Activated CD4-positive, alpha-beta memory T cell treated with anti-CD3 and anti-CD28 coated beads for 36 hours (primary cell): ENCODE measurements around the gene CDR2. TPM values are rescaled to one million over a fixed set of nuclear protein-coding genes. Genes with fewer than 3 reads are reported as not detected.
"Not testable (repeated sequence)": the region's sequence is repeated elsewhere in the genome, so short reads cannot be mapped to it uniquely, and the experiment has no call there.

ENCODE experiments used
- CTCF ChIA-PET: fragments of 350-600 bp; sonication (Branson Sonifier 250); formaldehyde crosslinking; loops from one replicate; lab custom pipeline; 2021; ENCODE audit warnings: antibody characterized with exemption, inconsistent platforms; lab: Charles Lee
- POLR2A ChIA-PET: fragments of 350-600 bp; sonication (Branson Sonifier 250); formaldehyde crosslinking; loops from one replicate; lab custom pipeline; 2021; ENCODE audit warnings: antibody characterized with exemption; lab: Charles Lee
- DNase-seq: peaks from one replicate; pipeline ENCODE4 v3.0.0-alpha.2; 2020
- H3K27ac Mint-ChIP-seq: one replicate; pipeline ENCODE4 v1.8.0; 2021; ENCODE audit warnings: mixed read lengths
- H3K27me3 Mint-ChIP-seq: one replicate; pipeline ENCODE4 v1.8.0; 2021; ENCODE audit warnings: mixed read lengths
- H3K36me3 Mint-ChIP-seq: one replicate; pipeline ENCODE4 v1.8.0; 2021; ENCODE audit warnings: mixed read lengths
- H3K4me1 Mint-ChIP-seq: one replicate; pipeline ENCODE4 v1.8.0; 2021; ENCODE audit warnings: low read depth, mixed read lengths
- H3K4me3 Mint-ChIP-seq: one replicate; pipeline ENCODE4 v1.8.0; 2021; ENCODE audit warnings: mild to moderate bottlenecking, mixed read lengths
- H3K9me3 Mint-ChIP-seq: one replicate; pipeline ENCODE4 v1.8.0; 2021; ENCODE audit warnings: mixed read lengths
- intact Hi-C: fragments of 100-400 bp; cut with micrococcal nuclease; formaldehyde crosslinking; loops from one replicate; pipeline ENCODE4 v1.15.1; 2023
- total RNA-seq, 2 experiments: library from RNA; stranded (reverse); gene quantifications; one replicate each; pipeline ENCODE4 v1.2.3, GENCODE V29; 2021

CDR2 gene
- total RNA-seq, 2 experiments from 2014 or later: 44.0 to 44.4 TPM

DNA sequence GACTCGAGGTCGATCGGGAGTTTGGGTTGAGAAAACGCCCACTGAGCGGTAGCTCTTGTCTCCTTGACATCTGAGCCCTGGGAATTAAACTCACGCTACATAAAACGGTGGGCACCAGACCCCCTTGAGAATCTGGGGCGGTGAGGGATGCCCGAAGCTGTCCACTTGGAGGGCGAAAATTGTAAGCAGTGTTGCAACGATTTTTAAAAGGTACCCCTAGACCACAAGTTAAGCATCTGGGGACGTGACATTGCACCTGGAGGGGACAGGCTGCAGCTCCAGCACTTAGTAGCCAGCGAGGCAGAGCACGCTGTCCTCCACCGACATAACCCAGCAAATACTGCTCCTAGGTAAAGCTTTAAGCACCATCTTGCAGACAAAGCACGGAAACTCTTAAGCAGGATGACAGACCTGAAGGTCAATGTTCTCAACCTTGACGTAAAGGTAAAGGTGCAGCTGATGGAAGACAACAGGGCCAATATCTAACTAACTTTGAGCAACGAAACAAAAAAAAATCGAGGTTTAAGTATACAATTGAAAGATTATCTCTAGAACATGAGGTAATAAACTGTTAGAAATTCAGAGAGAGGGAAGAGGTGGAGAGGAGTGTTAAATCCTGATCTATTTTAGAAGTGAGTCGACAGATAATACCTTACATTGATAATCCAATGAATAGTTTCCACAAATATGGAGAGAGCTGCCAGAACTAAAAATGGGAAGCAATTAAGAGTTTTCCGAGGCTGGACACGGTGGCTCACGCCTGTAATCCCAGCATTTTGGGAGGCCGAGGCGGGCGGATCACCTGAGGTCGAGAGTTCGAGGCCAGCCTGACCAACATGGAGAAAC is 921 bp upstream of the CDR2 start:
- Mint-ChIP-seq H3K27me3 (no peaks in the 10 kb centered on the region), H3K36me3 (peaks cover 13% of the 10 kb centered on the region), H3K9me3 (no peaks in the 10 kb centered on the region), H3K27ac (peak overlapping the region; percentile 73), H3K4me3 (peak overlapping the region; percentile 89), H3K4me1 (peaks cover 33% of the 10 kb centered on the region)
- POLR2A ChIA-PET: interaction anchor here (0.5 to 1.5 kb wide), 3 partner anchors 22 to 183 kb away, joined by 3 to 7 read pairs (median 3); no protein-coding TSS in a partner anchor
- DNase-seq: no peak
- intact Hi-C loops: no loop called here
- CTCF ChIA-PET: interaction anchor here (0.6 to 2.4 kb wide), 4 partner anchors 11 to 1187 kb away, joined by 3 to 8 read pairs (median 4); no protein-coding TSS in a partner anchor

DNA sequence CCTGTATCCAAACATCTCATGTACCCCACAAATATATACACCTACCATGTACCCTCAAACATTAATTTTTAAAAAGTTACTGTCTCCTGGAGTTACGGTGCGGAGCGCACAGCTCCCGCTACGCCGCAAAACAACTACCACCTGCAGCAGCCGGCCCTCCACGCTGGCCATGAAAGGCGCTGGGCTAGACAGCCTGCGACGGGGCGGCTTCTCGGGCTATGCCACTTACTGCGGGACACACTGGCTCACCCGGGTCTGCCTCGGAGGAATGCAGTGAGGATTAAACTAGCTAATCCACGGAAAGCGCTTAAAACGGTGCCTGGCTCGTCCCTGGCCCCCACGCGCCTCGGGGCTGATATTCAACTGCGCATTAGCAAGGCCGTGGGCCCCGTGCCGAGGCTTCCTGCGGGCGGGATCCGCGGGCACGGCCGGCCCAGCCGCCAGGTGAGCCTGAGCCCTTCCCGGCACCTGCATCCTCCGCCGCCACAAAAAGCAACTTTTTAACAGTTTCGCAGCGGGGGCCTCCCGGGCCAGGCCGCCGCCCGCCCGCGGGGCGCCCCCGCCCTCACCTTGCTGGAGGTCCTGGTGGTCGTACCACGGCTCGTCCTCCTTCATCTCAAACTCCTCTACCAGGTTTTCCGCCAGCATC is 633 bp downstream of the CDR2 start:
- Mint-ChIP-seq H3K27me3 (no peaks in the 10 kb centered on the region), H3K36me3 (peaks cover 13% of the 10 kb centered on the region), H3K27ac (peak overlapping the region; percentile 93), H3K4me1 (peaks cover 44% of the 10 kb centered on the region), H3K4me3 (peak overlapping the region; percentile 89), H3K9me3 (no peaks in the 10 kb centered on the region)
- intact Hi-C loops: loop anchor here (1.0 to 5.0 kb wide), 4 partner anchors 15 to 181 kb away; no protein-coding TSS in a partner anchor
- CTCF ChIA-PET: interaction anchor here (2.4 kb wide), 1 partner anchor 73 kb away, joined by 8 read pairs; no protein-coding TSS in a partner anchor
- peak; percentile 53 for DNase-seq
- POLR2A ChIA-PET: interaction anchor here (1.1 to 1.9 kb wide), 8 partner anchors 10 to 182 kb away, joined by 3 to 10 read pairs (median 4); no protein-coding TSS in a partner anchor

DNA sequence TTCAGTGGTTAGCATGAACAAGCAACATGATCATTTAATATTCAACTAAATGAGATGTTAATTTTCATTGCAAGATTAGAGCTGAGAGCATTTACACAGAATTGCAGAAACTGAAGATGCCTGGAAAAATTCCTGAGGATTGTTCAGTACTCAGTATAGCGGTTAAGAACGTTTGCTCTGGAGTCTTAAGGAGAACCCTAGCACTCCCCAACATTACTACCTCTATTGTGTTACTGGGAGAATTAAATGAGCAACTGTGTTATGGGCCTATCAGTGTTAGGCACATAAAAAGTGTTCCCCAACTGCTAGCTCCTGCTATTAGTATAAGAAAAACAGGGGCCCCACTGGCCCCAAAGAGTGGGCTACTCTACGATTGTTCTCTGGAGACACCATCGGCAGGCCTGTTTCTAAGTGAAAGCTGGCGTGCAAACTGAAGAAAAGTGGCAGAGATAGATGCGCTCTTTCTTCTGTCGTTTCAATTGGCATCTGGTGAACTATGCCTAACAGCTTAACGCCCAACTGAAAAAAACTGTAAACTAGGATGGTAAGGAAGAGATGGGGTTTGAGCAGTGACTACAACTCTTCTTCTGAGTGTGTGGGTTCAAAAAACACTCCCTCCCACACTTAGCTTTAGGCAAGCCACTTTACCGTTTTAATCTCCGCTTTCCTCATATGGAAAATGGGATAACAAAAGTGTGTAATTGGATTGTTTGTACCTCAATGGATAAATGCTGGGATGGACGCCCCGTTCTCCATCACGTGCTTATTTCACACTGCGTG is 1.3 kb downstream of the CDR2 start:
- ChIA-PET POLR2A (interaction anchor here (1.1 to 1.9 kb wide), 8 partner anchors 9 to 181 kb away, joined by 3 to 10 read pairs (median 4); no protein-coding TSS in a partner anchor), CTCF (interaction anchor here (0.8 to 2.4 kb wide), 2 partner anchors 19 to 73 kb away, joined by 3 to 8 read pairs; no protein-coding TSS in a partner anchor)
- peak; percentile 24 for DNase-seq
- peaks cover 13% of the 10 kb centered on the region for H3K36me3 Mint-ChIP-seq
- H3K27me3 Mint-ChIP-seq: no peaks in the 10 kb centered on the region
- no peaks in the 10 kb centered on the region for H3K9me3 Mint-ChIP-seq
- H3K4me3 Mint-ChIP-seq: peak overlapping the region; percentile 89
- H3K4me1 Mint-ChIP-seq: peaks cover 51% of the 10 kb centered on the region
- peak overlapping the region; percentile 93 for H3K27ac Mint-ChIP-seq
- intact Hi-C loops: loop anchor here (5.0 kb wide), 1 partner anchor 181 kb away; no protein-coding TSS in a partner anchor

DNA sequence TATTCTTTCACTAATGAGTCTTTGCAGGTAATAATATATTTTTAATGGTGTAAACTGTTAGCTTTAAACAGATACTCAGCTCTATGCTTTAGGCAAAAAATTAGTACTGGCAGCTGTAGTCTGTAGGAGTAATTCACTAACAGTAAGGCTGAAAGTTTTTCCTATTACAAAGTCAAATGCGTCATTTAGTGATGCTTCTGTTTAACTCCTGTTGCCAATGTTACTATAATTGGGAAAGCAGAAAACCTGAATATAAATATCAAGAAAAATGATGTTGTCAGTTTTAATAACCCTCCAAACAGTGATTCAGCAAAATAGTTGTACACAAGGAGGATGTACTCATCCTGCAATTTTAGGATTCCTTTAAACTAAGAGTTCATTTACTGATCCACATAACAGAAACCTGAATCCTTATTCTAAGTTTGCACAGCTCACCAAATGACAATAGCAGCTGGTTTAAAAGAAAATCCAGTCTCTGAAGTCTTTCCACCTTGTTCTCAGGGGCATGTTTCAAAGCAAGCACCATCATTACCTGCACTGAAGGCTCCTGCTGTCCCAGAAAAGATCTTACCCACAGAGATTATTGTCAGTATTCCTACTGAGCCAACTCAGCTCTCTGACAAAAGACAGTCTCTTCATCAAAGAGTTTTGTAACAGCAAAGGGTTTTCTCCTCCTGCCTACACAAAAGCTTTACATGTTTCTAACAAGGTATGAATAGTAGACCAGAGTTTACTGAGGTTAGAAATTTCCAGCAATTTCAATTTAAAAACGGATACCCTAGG is 4.2 kb downstream of the CDR2 start:
- ChIA-PET POLR2A (interaction anchor here (1.2 to 1.3 kb wide), 2 partner anchors 12 to 13 kb away, joined by 3 read pairs; no protein-coding TSS in a partner anchor), CTCF (interaction anchor here (0.6 to 1.2 kb wide), 4 partner anchors 11 to 1180 kb away, joined by 3 to 5 read pairs (median 3); no protein-coding TSS in a partner anchor)
- Mint-ChIP-seq H3K27ac (peak overlapping the region; percentile 59), H3K4me1 (peaks cover 71% of the 10 kb centered on the region), H3K9me3 (no peaks in the 10 kb centered on the region), H3K36me3 (peaks cover 24% of the 10 kb centered on the region), H3K4me3 (peak overlapping the region; percentile 16), H3K27me3 (no peaks in the 10 kb centered on the region)
- intact Hi-C loops: loop anchor here (5.0 kb wide), 1 partner anchor 178 kb away; no protein-coding TSS in a partner anchor
- DNase-seq: no peak

DNA sequence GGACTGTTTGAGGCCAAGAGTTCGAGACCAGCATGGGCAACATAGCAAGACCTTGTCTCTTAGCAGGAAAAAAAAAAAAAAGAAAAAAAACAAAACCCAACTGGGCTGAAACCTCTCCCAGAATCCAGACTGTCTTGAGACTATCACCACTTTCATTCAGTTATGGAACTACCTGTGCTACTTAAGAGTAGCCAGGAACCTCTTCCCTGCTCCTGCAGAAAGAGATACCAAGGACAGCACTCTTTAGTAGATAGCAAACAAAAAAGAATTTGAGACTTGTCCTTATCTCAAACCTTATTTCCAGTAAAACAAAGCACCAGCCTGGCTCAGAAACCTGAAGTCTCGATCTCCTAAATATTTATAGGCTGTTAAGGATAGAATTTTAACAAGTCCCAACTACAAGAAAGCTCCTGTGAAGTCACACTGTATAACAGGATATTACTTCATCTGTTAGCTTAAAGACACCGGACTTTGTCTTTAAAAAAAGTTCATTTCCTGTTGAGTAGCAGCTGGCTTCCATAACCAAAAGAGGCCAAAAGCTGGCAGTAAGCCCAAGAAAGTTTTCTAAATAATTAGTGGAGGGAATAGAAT is 5.1 kb downstream of the CDR2 start:
- Mint-ChIP-seq H3K9me3 (no peaks in the 10 kb centered on the region), H3K27ac (peak overlapping the region; percentile 62), H3K4me1 (peaks cover 75% of the 10 kb centered on the region), H3K36me3 (peaks cover 33% of the 10 kb centered on the region), H3K27me3 (no peaks in the 10 kb centered on the region), H3K4me3 (no peak overlapping the region)
- DNase-seq: no peak
- CTCF ChIA-PET: interaction anchor here (0.7 kb wide), 1 partner anchor 10 kb away, joined by 3 read pairs; no protein-coding TSS in a partner anchor
- POLR2A ChIA-PET: interaction anchor here (1.2 to 1.3 kb wide), 2 partner anchors 11 to 12 kb away, joined by 3 read pairs; no protein-coding TSS in a partner anchor
- intact Hi-C loops: loop anchor here (1.0 kb wide), 1 partner anchor 11 kb away; no protein-coding TSS in a partner anchor

DNA sequence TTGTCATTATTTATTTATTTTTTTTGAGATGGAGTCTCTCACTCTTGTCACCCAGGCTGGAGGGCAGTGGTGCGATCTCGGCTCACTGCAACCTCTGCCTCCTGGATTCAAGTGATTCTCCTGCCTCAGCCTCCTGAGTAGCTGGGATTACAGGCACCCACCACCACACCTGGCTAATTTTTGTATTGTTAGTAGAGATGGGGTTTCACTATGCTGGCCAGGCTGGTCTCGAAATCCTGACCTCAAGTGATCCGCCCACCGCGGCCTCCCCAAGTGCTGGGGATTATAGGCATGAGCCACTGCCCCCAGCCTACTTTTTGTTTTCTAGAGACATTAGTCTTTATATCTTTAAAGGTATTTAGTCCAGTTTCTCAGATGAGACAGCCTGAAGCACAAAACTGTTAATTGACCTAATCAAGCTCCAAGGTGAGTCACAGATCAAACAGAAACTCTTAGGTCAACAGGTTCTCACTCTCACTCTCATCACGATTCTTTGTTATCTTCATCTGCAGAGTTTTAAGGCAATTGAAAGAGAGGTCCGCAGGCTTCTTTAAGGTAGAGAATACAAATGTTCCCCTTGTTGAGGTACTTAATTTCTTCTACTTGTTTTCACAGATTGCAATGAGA is 6.1 kb downstream of the CDR2 start:
- H3K9me3 Mint-ChIP-seq, intact Hi-C loops, H3K4me3 Mint-ChIP-seq, POLR2A ChIA-PET, H3K27me3 Mint-ChIP-seq, DNase-seq: not testable (repeated sequence)
- H3K36me3 Mint-ChIP-seq: peaks cover 39% of the 10 kb centered on the region
- CTCF ChIA-PET: interaction anchor here (0.7 kb wide), 1 partner anchor 15 kb away, joined by 3 read pairs; no protein-coding TSS in a partner anchor
- peak overlapping the region; percentile 56 for H3K27ac Mint-ChIP-seq
- H3K4me1 Mint-ChIP-seq: peaks cover 80% of the 10 kb centered on the region

DNA sequence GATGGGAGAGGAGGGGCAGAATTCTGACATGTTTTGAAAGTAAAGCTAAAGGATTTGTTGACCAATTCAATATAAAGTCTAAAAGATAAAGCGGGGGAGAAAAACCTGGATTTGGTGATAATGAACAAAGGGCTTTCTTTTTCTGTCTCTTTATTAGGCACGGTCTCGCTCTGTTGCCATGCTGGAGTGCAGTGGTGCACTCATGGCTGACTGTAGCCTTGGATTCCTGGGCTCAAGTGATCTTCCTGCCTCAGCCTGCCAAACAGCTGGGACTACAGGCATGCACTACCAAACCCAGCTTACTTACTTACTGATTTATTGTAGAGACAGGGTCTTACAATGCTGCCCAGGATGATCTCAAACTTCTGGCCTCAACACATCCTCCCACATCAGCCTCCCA is 7.5 kb downstream of the CDR2 start:
- H3K4me1 Mint-ChIP-seq: peaks cover 76% of the 10 kb centered on the region
- no peaks in the 10 kb centered on the region for H3K9me3 Mint-ChIP-seq
- POLR2A ChIA-PET: no interaction called here
- peaks cover 47% of the 10 kb centered on the region for H3K36me3 Mint-ChIP-seq
- H3K27me3 Mint-ChIP-seq: no peaks in the 10 kb centered on the region
- peak overlapping the region; percentile 52 for H3K27ac Mint-ChIP-seq
- CTCF ChIA-PET: no interaction called here
- no peak for DNase-seq
- intact Hi-C loops: no loop called here
- H3K4me3 Mint-ChIP-seq: no peak overlapping the region

DNA sequence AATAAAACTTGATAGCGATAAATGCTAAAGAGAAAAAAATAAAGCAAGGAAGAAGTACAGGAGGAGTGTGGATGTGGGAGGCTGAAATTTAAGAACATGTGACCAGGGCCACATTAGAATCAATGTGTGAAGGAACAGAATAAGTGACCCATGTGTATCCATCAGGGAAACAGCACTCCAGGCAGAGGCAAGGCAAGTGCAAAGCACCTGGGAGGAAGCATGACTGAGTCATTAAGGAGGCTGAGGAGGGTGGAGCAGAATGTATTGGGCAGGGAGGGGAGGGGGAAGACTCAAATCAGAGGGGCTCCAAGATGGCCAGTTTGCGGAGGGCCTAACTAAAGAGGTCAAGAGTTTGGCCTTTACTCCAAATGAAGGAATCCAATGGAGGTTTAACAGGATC is 8.0 kb downstream of the CDR2 start:
- Mint-ChIP-seq H3K27ac (peak overlapping the region; percentile 52), H3K4me1 (peaks cover 74% of the 10 kb centered on the region), H3K27me3 (no peaks in the 10 kb centered on the region), H3K4me3 (no peak overlapping the region), H3K9me3 (no peaks in the 10 kb centered on the region), H3K36me3 (peaks cover 44% of the 10 kb centered on the region)
- no peak for DNase-seq
- POLR2A ChIA-PET: no interaction called here
- CTCF ChIA-PET: interaction anchor here (1.1 kb wide), 1 partner anchor 48 kb away, joined by 3 read pairs; no protein-coding TSS in a partner anchor
- intact Hi-C loops: no loop called here

DNA sequence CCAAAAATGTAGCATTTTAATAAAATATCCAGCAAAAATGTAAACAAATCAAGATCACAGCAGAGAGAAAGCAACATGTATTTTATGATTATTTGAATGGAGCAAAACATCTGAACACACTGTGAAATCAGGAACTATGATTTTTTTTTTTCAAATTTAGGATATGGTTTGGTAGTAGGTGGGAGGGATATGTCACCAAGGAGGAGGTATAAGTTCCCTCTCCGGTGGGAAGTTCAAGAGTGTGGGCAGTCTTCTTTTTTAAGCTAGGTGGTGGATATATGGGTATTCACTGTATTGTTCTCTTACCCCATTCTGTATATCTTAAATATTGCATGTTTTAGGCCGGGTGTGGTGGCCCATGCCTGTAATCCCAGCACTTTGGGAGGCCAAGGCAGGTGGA is 10.2 kb downstream of the CDR2 start:
- peaks cover 69% of the 10 kb centered on the region for H3K4me1 Mint-ChIP-seq
- intact Hi-C loops: no loop called here
- no peaks in the 10 kb centered on the region for H3K9me3 Mint-ChIP-seq
- ChIA-PET POLR2A (interaction anchor here (0.8 to 1.6 kb wide), 2 partner anchors 9 to 10 kb away, joined by 5 to 6 read pairs; no protein-coding TSS in a partner anchor), CTCF (interaction anchor here (0.7 kb wide), 1 partner anchor 11 kb away, joined by 4 read pairs; no protein-coding TSS in a partner anchor)
- no peak overlapping the region for H3K4me3 Mint-ChIP-seq
- DNase-seq: no peak
- peak overlapping the region; percentile 34 for H3K27ac Mint-ChIP-seq
- H3K36me3 Mint-ChIP-seq: peaks cover 42% of the 10 kb centered on the region
- H3K27me3 Mint-ChIP-seq: no peaks in the 10 kb centered on the region
